Breast epithelium (tissue), 3 donors: ENCODE data around the gene SLC9A5.

Experiments used
- CTCF ChIP-seq, 3 donors: fragments of 450-650 bp; IDR thresholded peaks; one replicate each; pipeline ENCODE4 v1.5.1; 2016 to 2017; ENCODE audit warnings: antibody characterized with exemption in 3 of 3, mild to moderate bottlenecking in 3 of 3, moderate library complexity in 3 of 3
- POLR2A ChIP-seq: fragments of 450-650 bp; IDR thresholded peaks from one replicate; pipeline ENCODE4 v1.6.1; 2016; ENCODE audit warnings: antibody characterized with exemption, mild to moderate bottlenecking, moderate library complexity
- POLR2AphosphoS5 ChIP-seq, 3 donors: sonication (generic); formaldehyde crosslinking; IDR thresholded peaks; one replicate each; pipeline ENCODE4 v1.6.1; 2017; ENCODE audit warnings: antibody characterized with exemption in 3 of 3

- TF ChIP-seq CTCF (IDR thresholded peaks at IDR 0.05) (peak; percentile 9 to 92 (median 34)), POLR2AphosphoS5 (IDR thresholded peaks at IDR 0.05) (peak in 2 of 3 donors; percentile 12 to 18), POLR2A (no peak)
Measured at GRCh38 chr16:67279296-67280089, 30.7 kb downstream of the SLC9A5 start, which contains the start of gene PLEKHG4.
